HEK293 (cell line): ENCODE data around the gene DNAAF9.

Source experiments
- CTCF ChIA-PET: fragments of 350-600 bp; formaldehyde crosslinking; extraction: SDS; loops from one replicate; lab custom pipeline; 2021; ENCODE audit warnings: antibody characterized with exemption; lab: Yijun Ruan, JAX
- POLR2A ChIA-PET: fragments of 300-600 bp; formaldehyde crosslinking; extraction: SDS; loops from one replicate; lab custom pipeline; 2020; ENCODE audit warnings: antibody characterized with exemption, inconsistent platforms; lab: Yijun Ruan, JAX
- H3K27ac ChIP-seq: fragments of 200-500 bp; sonication (Bioruptor generic); 2 replicates; pipeline ENCODE4 v1.5.1; 2014; ENCODE audit warnings: low read depth, low read length, control low read depth, inconsistent platforms; ENCODE audit errors: extremely low read depth
- H3K36me3 ChIP-seq, 2 experiments: fragments of 200-500 bp in 1 of 2; sonication (Bioruptor generic) in 1 of 2; 1 replicate in 1 of 2; 2 replicates in 1 of 2; pipeline ENCODE4 v1.5.1; 2014 to 2017; ENCODE audit warnings: inconsistent platforms in 2 of 2, low read length in 2 of 2; ENCODE audit not compliant: control insufficient read depth in 2 of 2, insufficient read depth in 1 of 2
- H3K4me1 ChIP-seq: fragments of 200-500 bp; sonication (Bioruptor generic); 2 replicates; pipeline ENCODE4 v1.5.1; 2014; ENCODE audit warnings: mild to moderate bottlenecking, low read length, inconsistent platforms; ENCODE audit not compliant: control insufficient read depth, insufficient read depth
- H3K4me3 ChIP-seq: 2 replicates; pipeline ENCODE4 v1.5.1; 2011; ENCODE audit warnings: low read depth, mild to moderate bottlenecking, control low read depth, low read length, moderate library complexity
- H3K9me3 ChIP-seq: fragments of 200-500 bp; sonication (Bioruptor generic); 2 replicates; pipeline ENCODE4 v1.5.1; 2014; ENCODE audit warnings: low read depth, low read length, inconsistent platforms; ENCODE audit not compliant: control insufficient read depth, insufficient read depth
- GFI1B ChIP-seq: fragments of 450-650 bp; formaldehyde crosslinking; IDR thresholded peaks from 2 replicates; pipeline ENCODE4 v1.5.1; 2016; ENCODE audit warnings: missing biosample characterization, missing genetic modification characterization
- INSM2 ChIP-seq: fragments of 450-650 bp; formaldehyde crosslinking; IDR thresholded peaks from 2 replicates; pipeline ENCODE4 v1.5.1; 2016; ENCODE audit warnings: missing biosample characterization, missing genetic modification characterization
- RBAK ChIP-seq: fragments of 450-650 bp; formaldehyde crosslinking; IDR thresholded peaks from 2 replicates; pipeline ENCODE4 v1.5.1; 2016; ENCODE audit warnings: missing biosample characterization, missing genetic modification characterization
- SALL2 ChIP-seq: fragments of 450-650 bp; formaldehyde crosslinking; IDR thresholded peaks from 2 replicates; pipeline ENCODE4 v1.5.0; 2017; ENCODE audit warnings: missing biosample characterization, mild to moderate bottlenecking, missing genetic modification characterization, borderline replicate concordance
- SETDB1 ChIP-seq: IDR thresholded peaks from one replicate; pipeline ENCODE4 v1.6.1; 2017; ENCODE audit warnings: mild to moderate bottlenecking, low read length, moderate library complexity, mixed read lengths; ENCODE audit not compliant: insufficient read length
- SP2 ChIP-seq: fragments of 450-650 bp; formaldehyde crosslinking; IDR thresholded peaks from 2 replicates; pipeline ENCODE4 v1.5.1; 2016; ENCODE audit warnings: missing biosample characterization, missing genetic modification characterization
- ZBTB11 ChIP-seq: fragments of 450-650 bp; formaldehyde crosslinking; conservative IDR thresholded peaks from 2 replicates; pipeline ENCODE4 v1.5.1; 2016; ENCODE audit warnings: low read depth, missing biosample characterization, missing genetic modification characterization
- ZNF121 ChIP-seq: fragments of 450-650 bp; formaldehyde crosslinking; IDR thresholded peaks from 2 replicates; pipeline ENCODE4 v1.5.1; 2016; ENCODE audit warnings: missing biosample characterization, missing genetic modification characterization
- ZNF140 ChIP-seq: fragments of 450-650 bp; formaldehyde crosslinking; IDR thresholded peaks from 2 replicates; pipeline ENCODE4 v1.5.1; 2016; ENCODE audit warnings: missing biosample characterization, missing genetic modification characterization
- ZNF146 ChIP-seq: fragments of 450-650 bp; formaldehyde crosslinking; IDR thresholded peaks from 2 replicates; pipeline ENCODE4 v1.5.1; 2016; ENCODE audit warnings: missing biosample characterization, missing genetic modification characterization
- ZNF391 ChIP-seq: fragments of 450-650 bp; formaldehyde crosslinking; IDR thresholded peaks from 2 replicates; pipeline ENCODE4 v1.5.1; 2016; ENCODE audit warnings: low read depth, missing biosample characterization, missing genetic modification characterization, borderline replicate concordance
- ZNF571 ChIP-seq: fragments of 450-650 bp; formaldehyde crosslinking; IDR thresholded peaks from 2 replicates; pipeline ENCODE4 v1.5.0; 2017; ENCODE audit warnings: missing biosample characterization, missing genetic modification characterization
- ZNF654 ChIP-seq: fragments of 450-650 bp; formaldehyde crosslinking; IDR thresholded peaks from 2 replicates; pipeline ENCODE4 v1.5.1; 2016; ENCODE audit warnings: low read depth, missing biosample characterization, missing genetic modification characterization
- ZNF792 ChIP-seq: fragments of 450-650 bp; formaldehyde crosslinking; IDR thresholded peaks from 2 replicates; pipeline ENCODE4 v1.5.1; 2016; ENCODE audit warnings: missing biosample characterization, missing genetic modification characterization
- TF ChIP-seq, protein P1 (sequence below): fragments of 450-650 bp; formaldehyde crosslinking; IDR thresholded peaks from 2 replicates; pipeline ENCODE4 v1.5.1; 2017; ENCODE audit warnings: missing biosample characterization, missing genetic modification characterization
- TF ChIP-seq, protein P2 (sequence below): fragments of 450-650 bp; formaldehyde crosslinking; IDR thresholded peaks from 2 replicates; pipeline ENCODE4 v1.5.1; 2016; ENCODE audit warnings: missing biosample characterization, missing genetic modification characterization, low read depth
- TF ChIP-seq, protein P3 (sequence below): fragments of 450-650 bp; formaldehyde crosslinking; IDR thresholded peaks from 2 replicates; pipeline ENCODE4 v1.5.1; 2016; ENCODE audit warnings: missing biosample characterization, missing genetic modification characterization

Gene DNAAF9

DNA sequence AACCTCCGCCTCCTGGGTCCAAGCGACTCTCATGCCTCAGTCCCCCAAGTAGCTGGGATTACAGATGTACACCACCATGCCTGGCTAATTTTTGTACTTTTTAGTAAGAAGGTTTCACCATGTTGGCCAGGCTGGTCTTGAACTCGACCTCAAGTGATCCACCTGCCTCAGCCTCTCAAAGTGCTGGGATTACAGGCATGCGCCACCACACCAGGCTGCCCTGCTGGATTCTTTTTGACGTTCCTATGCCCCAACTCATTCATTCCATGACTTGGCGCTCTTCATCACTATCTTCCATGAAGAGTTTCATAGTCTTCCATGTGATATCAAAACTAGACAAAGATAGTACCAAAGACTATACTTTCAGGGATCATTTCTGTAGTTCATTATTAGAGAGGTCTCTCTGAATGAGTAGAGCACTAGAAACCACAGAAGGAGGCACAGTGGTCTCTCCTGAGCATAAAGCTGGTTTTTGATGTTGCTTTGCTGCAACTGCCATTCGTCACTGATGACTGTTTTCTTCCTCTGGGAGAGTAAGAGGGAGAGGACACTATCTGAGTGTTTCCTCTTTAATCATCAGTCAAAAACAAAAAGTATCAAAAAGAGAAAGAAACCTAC lies 23.5 kb downstream of the DNAAF9 start:
- no peak overlapping the region for H3K4me3 ChIP-seq
- H3K9me3 ChIP-seq = no peaks in the 10 kb centered on the region; the same call in 1 of the 2 replicates
- ChIA-PET POLR2A (no interaction called here), CTCF (interaction anchor here (0.6 to 0.7 kb wide), 2 partner anchors 76 to 508 kb away, joined by 3 read pairs; no protein-coding TSS in a partner anchor)
- no peak for TF ChIP-seq ZBTB11 (tag by site-specific recombination)
- H3K27ac ChIP-seq = no peak overlapping the region
- H3K36me3 ChIP-seq = peaks cover 0 to 4% of the 10 kb centered on the region in 2 experiments; a peak in 1 of 3 replicates
- H3K4me1 ChIP-seq = no peaks in the 10 kb centered on the region

GRCh38 chr20:3382836-3383235 lies 24.6 kb downstream of the DNAAF9 start:
- Histone ChIP-seq H3K27ac (no peak overlapping the region), H3K9me3 (no peaks in the 10 kb centered on the region; the same call in 1 of the 2 replicates), H3K4me3 (no peak overlapping the region), H3K4me1 (no peaks in the 10 kb centered on the region), H3K36me3 (peaks cover 4% of the 10 kb centered on the region in 2 experiments; a peak in 2 of 3 replicates)
- TF ChIP-seq INSM2 (tag by site-specific recombination) (no peak), ZNF571 (tag by site-specific recombination) (no peak), RBAK (tag by site-specific recombination) (no peak), ZNF654 (no peak), ZNF792 (tag by site-specific recombination) (no peak)
- TF ChIP-seq, protein P1, sequence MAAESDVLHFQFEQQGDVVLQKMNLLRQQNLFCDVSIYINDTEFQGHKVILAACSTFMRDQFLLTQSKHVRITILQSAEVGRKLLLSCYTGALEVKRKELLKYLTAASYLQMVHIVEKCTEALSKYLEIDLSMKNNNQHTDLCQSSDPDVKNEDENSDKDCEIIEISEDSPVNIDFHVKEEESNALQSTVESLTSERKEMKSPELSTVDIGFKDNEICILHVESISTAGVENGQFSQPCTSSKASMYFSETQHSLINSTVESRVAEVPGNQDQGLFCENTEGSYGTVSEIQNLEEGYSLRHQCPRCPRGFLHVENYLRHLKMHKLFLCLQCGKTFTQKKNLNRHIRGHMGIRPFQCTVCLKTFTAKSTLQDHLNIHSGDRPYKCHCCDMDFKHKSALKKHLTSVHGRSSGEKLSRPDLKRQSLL = no peak
- CTCF ChIA-PET = no interaction called here
- POLR2A ChIA-PET = no interaction called here

- CTCF ChIA-PET = interaction anchor here (0.6 to 0.7 kb wide), 2 partner anchors 62 to 1414 kb away, joined by 3 to 4 read pairs; no protein-coding TSS in a partner anchor
- no peak for TF ChIP-seq SALL2
- TF ChIP-seq ZNF146 (tag by site-specific recombination) = no peak
- TF ChIP-seq, protein P2, sequence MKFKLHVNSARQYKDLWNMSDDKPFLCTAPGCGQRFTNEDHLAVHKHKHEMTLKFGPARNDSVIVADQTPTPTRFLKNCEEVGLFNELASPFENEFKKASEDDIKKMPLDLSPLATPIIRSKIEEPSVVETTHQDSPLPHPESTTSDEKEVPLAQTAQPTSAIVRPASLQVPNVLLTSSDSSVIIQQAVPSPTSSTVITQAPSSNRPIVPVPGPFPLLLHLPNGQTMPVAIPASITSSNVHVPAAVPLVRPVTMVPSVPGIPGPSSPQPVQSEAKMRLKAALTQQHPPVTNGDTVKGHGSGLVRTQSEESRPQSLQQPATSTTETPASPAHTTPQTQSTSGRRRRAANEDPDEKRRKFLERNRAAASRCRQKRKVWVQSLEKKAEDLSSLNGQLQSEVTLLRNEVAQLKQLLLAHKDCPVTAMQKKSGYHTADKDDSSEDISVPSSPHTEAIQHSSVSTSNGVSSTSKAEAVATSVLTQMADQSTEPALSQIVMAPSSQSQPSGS = no peak
- no peak for TF ChIP-seq ZNF792 (tag by site-specific recombination)
- TF ChIP-seq GFI1B = no peak
- TF ChIP-seq SP2 = no peak
- TF ChIP-seq SETDB1 = no peak
- TF ChIP-seq ZNF391 = no peak
- TF ChIP-seq ZNF121 = no peak
- TF ChIP-seq, protein P3, sequence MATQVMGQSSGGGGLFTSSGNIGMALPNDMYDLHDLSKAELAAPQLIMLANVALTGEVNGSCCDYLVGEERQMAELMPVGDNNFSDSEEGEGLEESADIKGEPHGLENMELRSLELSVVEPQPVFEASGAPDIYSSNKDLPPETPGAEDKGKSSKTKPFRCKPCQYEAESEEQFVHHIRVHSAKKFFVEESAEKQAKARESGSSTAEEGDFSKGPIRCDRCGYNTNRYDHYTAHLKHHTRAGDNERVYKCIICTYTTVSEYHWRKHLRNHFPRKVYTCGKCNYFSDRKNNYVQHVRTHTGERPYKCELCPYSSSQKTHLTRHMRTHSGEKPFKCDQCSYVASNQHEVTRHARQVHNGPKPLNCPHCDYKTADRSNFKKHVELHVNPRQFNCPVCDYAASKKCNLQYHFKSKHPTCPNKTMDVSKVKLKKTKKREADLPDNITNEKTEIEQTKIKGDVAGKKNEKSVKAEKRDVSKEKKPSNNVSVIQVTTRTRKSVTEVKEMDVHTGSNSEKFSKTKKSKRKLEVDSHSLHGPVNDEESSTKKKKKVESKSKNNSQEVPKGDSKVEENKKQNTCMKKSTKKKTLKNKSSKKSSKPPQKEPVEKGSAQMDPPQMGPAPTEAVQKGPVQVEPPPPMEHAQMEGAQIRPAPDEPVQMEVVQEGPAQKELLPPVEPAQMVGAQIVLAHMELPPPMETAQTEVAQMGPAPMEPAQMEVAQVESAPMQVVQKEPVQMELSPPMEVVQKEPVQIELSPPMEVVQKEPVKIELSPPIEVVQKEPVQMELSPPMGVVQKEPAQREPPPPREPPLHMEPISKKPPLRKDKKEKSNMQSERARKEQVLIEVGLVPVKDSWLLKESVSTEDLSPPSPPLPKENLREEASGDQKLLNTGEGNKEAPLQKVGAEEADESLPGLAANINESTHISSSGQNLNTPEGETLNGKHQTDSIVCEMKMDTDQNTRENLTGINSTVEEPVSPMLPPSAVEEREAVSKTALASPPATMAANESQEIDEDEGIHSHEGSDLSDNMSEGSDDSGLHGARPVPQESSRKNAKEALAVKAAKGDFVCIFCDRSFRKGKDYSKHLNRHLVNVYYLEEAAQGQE (tag by site-specific recombination) = no peak
- no peak for TF ChIP-seq ZNF140 (tag by site-specific recombination)
Measured at GRCh38 chr20:3380228-3381070, 27.0 kb downstream of the DNAAF9 start.

More at GRCh38 chr20:3380228-3381070, 27.0 kb downstream of the DNAAF9 start:
- Histone ChIP-seq H3K27ac (no peak overlapping the region), H3K4me3 (no peak overlapping the region), H3K36me3 (peaks cover 8 to 10% of the 10 kb centered on the region in 2 experiments; a peak in 2 of 3 replicates), H3K4me1 (no peaks in the 10 kb centered on the region), H3K9me3 (no peaks in the 10 kb centered on the region)
- POLR2A ChIA-PET = interaction anchor here (0.5 kb wide), 1 partner anchor 17 kb away, joined by 5 read pairs; no protein-coding TSS in a partner anchor
